ENCODE data around the gene CLPTM1L.
"Not testable (repeated sequence)": the region's sequence is repeated elsewhere in the genome, so short reads cannot be mapped to it uniquely, and the experiment has no call there.

The CLPTM1L gene

DNA sequence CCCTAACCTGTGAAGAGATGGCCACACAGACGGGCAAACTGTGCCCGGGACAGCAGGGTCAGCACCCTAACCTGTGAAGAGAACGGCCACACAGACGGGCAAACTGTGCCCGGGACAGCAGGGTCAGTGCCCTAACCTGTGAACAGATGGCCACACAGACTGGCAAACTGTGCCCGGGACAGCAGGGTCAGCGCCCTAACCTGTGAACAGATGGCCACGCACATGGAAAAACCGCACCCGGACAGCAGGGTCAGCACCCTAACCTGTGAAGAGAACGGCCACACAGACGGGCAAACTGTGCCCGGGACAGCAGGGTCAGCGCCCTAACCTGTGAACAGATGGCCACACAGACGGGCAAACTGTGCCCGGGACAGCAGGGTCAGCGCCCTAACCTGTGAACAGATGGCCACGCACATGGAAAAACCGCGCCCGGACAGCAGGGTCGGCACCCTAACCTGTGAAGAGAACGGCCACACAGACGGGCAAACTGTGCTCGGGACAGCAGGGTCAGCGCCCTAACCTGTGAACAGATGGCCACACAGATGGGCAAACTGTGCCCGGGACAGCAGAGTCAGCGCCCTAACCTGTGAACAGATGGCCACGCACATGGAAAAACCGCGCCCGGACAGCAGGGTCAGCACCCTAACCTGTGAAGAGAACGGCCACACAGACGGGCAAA lies 5.6 kb downstream of the CLPTM1L start:
- not testable (repeated sequence) for DNase-seq (ENCODE audit: low read depth)

DNA sequence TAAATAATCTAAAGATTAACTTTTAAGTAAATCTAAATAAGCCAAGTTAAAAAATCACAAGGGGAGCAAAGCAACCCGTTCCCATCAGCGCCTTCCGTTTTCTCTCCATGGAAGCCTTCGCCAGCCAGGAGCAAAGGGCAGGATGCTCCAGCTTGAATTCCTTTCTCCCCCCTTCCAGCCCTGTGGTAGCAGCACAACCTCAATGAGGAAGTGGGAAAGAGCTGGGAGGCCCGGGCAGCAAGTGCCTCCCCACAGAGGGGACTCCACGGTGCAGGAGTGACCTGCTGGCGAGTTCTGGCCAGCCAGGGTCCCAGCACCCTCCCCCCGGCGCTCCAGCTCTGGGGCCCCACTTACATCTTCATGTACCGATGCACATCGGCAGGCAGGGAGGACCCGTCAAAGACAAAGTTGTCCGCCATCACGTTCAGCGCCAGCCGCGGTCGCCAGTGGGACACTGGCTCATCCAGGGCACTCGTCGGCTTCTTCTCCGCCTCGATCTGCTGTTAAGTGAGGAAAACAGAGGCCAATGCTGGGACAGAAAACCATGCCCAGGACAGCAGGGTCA lies 6.3 kb downstream of the CLPTM1L start:
- no peak for DNase-seq (ENCODE audit: low read depth)

DNA sequence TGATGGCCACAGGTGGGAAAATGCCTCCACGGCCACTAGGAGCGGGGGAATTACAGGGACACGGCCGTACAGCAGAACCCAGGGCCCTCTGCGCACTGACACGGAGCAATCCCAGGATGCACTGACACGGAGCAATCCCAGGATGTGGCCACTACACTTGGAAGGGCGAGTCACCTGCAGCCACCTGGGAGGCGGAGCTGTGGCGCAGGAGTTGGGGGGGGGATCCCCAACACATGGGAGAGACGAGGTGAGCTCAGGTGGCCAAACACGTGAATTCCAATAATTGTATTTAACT lies 6.8 kb downstream of the CLPTM1L start:
- DNase-seq (ENCODE audit: low read depth), result no peak

DNA sequence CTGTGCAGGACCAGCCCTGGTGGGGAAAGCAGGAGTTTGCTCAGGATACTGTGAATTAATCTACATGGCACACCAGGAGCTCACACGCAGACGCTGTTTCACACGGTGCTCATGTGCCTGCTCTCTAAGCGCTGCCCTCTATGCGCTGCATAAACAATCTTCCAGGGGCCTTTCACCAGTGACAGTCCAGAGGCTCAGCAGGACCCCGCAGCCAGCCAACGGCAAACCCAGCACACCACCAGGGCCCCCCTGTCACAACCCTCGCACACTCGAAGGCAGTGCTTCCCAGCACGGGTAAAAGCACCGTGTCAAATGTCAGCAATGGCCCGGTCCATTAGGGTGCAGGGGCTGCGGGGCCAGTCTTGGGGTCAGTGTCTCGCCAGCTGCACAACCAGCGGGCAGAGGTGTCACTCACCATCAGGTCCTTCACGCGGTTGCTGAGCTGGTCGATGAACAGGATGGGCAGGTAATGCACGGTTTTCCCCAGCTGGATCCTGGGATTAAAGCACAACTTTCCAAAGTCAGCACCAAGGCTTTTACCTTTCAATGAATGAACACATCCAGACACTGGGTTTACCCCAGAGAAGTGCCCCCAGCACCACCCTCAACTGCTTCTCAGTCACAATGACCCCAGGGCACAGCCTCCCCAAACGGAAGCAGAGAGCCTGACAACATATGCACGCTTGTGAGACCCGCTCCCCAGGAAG lies 7.3 kb downstream of the CLPTM1L start:
- DNase-seq (ENCODE audit: low read depth), result no peak

DNA sequence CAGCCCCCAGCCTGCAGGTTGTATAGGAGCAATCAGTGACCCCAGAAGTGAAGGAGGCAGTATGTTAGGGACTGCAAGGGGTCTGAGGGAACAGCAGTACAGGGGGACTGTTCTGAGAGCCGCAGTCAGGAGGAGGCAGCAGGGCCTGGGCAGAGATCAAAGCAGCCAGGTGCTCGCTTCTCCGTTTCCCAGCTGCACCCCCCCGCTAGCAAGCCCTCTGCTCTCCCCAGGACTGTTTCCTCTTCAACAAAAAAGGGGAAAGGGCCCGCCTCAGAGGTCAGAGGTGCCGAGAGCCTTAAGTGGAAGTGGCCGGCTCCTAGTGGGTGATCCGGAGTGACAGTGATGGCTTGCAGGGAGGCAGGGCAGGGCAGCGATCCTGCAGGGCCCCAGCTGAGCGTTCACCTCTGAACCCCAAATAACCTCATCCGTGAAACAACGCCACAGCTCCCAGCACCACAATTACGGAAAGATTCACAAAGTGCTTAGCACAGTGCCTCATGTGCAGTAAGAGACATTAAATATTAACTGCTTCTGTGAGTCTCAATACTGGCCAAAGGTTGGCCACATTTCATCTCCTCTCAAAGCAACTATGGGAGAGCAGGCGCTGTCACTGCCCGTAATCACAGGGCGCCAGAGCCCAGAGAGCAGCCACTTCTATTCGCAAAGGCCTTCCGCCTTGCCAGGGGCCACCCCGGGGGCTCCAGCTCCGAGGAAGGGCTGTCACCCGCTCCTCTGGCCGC lies 8.0 kb downstream of the CLPTM1L start:
- DNase-seq (ENCODE audit: low read depth), result no peak

DNA sequence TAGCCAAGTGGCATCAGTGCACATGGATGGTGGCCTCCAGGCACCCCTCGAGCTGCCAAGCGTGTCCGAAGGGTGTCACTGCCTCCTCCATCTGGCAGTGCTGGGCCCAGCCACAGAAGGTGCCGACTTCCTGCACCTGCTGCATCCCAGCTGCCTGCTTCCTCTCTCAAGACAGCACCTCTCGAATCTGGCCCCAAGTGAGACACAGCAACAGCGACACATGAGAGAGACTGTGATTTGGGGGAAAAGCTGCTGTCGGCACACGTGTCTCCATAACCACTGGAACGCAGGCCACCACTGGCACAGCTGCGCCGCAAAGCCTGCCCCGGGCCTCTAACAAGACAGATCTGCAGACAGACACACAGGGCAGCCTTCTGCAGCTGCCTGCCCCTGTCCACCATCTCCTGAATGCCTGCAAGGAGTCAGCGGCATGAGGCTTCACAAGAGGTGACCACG lies 8.8 kb downstream of the CLPTM1L start:
- no peak for DNase-seq (ENCODE audit: low read depth)

DNA sequence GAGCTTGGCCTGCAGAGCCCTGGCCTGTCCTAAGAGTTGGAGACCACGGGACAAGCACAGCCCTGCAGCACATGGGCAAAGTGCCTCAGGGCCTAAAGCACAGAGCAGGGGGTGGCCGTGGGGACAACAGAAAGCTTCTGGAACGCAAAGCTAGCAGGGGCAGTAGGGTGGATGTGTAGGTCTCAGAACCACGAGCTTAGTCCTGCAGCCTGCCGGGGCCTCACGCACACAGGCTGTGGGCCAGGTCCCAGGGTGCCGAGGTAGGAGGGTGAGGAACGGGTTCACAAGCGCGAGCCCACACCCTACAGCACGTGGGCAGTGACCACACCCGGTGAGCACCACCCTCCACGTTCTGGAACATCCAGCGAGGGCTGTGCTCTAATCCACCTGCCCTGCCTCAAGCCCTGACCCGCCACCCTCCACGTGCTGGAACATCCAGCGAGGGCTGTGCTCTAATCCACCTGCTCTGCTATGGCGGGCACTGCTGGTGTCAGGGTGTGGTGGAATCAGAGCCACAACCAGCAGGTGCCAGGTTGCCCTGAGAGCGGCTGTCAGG lies 9.3 kb downstream of the CLPTM1L start:
- DNase-seq (ENCODE audit: low read depth), result no peak

DNA sequence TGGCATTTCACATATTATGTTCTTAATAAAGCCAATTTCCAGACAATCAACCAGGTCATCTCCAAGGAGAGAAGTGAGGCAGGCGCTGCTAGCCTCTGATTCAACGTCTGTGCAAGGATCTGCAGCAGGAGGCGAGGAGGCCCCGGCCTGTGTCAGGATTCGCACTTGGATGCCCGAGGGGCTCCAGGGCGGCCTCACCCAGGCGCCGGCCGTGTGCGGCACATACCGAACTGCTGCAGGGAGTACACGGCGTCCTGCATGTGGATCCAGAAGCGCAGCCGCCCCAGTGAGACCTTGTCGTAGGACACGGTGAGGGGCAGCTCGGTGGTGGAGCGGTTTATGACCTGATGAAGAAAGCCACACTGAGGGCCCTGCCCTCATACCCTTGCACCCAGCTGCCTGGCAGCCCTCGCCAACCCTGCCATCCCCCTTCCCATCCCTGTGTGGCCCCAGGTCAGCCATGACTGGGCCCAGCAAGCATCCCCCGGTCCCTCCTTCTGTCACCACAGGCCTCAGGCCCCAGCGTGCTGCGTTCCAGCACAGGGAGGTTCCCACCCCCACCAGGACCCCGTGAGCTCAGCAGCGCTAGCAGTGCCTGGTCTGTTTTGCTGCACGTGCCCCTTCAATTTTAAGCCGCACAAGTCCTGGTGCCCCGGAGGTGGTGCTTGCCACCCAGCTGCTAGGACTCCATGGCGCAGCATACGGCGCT lies 9.9 kb downstream of the CLPTM1L start:
- DNase-seq (ENCODE audit: low read depth), result no peak

DNA sequence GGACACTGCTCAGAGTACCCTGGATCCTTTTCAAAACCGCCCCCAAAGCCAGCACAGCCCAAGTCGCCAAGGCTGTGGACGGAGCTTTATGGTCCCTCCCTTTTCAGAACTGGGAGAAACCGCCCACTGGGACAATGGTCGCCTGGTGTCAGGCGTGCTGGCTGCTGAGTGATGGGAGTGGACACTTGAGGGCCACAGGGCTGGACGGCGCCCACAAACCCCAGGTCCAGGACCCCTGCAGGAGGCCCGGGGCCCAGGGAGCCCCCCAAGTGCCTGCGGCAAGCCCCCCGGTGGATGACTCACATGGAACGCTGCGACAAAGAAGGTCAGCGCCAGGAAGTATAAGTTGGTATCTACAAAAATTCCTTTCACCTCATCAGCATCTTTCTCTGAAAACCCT lies 10.9 kb downstream of the CLPTM1L start:
- DNase-seq (ENCODE audit: low read depth), result no peak

DNA sequence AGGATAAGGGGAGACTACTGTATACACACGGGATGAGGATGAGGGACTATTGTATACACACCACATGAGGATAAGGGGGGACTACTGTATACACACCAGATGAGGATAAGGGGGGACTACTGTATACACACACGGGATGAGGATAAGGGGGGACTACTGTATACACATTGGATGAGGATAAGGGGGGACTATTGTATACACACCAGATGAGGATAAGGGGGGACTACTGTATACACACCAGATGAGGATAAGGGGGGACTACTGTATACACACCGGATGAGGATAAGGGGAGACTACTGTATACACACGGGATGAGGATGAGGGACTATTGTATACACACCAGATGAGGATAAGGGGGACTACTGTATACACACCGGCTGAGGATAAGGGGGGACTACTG lies 11.6 kb downstream of the CLPTM1L start:
- DNase-seq (ENCODE audit: low read depth), result not testable (repeated sequence)

DNA sequence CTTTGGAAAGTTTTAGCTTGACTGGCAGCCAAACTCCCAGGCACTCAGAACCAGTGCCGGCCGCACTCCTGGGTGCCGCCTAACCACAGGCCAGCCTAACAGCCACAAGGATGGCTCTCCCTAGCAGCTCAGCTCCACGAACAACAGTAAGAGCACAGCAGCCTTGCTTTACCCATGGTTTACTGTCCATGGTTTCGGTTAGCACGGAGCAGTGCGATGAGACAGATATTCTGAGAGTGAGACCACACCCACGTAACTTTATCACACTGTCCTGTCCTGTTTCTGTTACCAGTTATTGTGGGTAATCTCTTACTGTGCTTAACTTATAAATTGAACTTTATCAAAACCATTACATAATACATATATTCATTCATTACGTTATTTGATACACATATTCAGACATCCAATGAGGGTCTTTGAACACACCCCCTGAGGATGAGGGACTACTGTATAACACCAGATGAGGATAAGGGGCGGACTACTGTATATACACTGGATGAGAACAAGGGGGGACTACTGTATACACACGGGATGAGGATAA lies 12.4 kb downstream of the CLPTM1L start:
- no peak for DNase-seq (ENCODE audit: low read depth)

DNA sequence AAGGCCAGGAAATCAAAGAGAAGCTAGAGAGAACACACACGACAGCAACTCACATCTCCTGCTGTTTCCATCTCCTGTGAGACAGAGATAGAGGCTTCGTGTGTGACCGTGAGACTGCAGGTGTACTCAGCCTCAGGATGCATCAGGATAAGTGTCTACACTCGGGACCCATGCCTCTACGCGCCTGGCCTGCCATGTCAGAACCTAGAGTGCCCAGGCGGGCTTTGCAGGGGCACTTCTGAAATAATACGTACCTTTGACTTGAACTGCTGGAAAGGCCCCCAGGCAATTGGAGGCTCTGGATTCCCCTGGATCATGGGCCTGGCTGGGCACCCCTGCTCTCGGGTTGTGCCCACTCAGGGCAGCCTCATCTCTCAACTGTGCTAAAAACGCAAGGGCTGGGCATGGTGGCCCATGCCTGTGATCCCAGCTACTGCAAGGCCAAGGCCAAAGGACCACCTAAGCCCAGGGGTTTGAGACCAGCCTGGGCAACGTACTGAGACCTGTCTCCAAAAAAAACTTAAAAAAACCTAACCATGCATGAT lies 13.0 kb downstream of the CLPTM1L start:
- DNase-seq (ENCODE audit: low read depth), result no peak

DNA sequence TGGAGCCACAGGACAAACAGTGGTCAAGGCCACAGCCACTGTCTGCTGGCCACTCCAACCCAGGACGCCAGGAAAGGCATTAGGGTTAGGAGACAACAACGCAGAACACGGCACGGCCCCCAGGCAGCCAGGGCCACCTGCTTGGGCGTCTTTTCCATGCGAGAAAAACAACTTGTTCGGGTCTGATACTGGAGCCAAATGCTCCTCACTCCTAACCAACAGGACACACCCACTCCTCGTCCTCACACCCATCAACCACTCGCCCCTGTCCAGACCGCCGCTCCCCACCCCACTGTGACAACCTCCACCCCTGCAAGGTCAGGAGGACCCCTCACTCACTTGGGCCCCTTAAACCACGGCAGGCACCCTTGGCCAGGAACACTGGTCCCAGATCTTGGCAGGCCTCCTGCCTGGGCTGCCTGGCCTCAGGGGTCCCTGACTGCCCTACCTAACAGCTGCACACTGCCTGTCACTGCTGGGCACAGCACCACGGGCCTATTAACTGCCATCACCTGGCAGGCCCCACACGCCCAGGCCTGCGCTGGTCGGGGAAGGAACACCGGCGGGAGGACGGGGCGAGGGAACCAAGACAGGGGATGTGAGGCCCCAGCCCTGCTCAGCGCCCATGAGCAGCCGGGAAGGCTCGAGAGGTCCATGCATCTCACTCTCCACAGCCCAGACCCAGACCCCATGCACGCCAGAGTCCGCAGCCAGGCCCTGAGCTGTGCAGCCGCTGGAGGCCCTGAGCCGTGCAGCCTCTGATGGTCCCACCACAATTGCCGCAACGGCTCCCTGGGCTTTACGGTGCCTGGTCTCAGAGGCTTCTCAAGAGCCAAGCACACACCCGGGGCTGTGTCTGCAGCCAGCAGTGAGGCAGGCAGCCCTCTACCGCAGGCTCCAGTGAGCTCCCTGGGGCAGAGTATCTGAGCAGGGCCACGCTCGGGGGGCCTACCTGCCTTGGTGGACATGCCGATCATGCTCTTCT lies 13.8 kb downstream of the CLPTM1L start:
- DNase-seq (ENCODE audit: low read depth), result no peak

DNA sequence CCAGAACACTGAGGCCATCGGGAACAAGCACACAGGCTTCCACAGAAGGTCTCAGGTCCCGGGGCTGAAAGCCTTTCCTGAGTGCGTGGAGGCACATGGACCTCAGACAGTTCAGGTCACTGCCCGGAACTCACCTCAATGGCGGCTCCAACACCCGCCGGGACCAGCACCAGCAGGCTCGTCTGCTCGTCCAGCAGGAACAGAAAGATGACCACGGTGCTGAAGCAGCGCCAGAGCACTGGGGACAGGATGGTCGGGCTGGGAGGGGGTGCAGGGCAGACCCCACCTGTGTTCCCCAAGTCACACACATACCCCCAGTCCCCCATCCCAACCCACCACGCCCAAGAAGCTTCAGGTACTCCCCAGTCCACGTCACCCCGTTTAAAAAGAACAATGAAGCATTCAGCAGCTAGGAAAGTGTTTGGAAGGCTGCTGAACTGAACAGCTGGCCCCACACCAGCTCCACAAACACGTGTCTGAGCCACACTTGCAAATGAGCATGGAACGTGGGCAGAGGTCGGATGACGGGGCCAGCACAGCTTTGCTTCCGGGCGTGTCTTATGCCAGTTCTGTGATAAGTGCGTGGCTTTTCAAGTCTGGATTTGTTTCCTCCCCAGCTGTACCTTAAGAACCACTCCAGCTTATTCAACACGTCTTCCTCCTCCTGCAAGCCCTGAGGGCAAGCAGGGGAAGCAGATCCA lies 14.6 kb downstream of the CLPTM1L start:
- DNase-seq (ENCODE audit: low read depth), result no peak

DNA sequence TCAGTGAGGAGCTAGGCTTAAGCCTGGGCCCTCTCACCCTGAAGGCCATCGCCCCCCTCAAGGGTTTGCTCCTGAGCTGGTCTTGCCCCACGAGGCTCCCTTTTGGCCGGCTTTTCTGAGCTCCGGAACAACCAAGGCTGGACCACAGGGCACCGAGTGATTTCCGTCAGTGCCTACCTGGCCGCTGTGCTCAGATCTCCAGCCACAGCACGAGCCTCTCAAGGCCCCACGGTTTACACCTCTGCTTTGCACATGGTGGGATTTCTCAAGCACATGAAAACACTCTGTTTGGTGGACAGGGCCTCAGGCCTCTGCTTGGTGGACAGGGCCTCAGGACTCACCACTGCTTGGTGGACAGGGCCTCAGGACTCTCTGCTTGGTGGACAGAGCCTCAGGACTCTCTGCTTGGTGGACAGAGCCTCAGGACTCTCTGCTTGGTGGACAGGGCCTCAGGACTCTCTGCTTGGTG lies 15.8 kb downstream of the CLPTM1L start:
- DNase-seq (ENCODE audit: low read depth), result no peak

DNA sequence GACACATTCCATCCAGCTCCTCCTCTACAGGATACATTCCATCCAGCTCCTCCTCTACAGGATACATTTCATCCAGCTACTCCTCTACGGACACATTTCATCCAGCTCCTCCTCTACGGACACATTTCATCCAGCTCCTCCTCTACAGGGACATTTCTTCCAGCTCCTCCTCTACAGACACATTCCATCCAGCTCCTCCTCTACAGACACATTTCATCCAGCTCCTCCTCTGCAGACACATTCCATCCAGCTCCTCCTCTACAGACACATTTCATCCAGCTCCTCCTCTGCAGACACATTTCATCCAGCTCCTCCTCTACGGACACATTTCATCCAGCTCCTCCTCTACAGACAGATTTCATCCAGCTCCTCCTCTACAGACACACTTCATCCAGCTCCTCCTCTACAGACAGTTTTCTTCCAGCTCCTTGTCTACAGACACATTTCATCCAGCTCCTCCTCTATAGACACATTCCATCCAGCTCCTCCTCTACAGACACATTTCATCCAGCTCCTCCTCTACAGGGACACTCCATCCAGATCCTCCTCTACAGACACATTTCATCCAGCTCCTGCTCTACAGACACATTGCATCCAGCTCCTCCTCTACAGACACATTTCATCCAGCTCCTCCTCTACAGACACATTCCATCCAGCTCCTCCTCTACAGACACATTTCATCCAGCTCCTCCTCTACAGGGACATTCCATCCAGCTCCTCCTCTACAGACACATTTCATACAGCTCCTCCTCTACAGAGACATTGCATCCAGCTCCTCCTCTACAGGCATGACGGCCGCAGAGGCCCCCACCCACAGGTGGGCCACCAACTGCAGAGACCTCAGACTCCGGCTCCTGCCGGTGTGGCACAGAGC lies 16.4 kb downstream of the CLPTM1L start:
- not testable (repeated sequence) for DNase-seq (ENCODE audit: low read depth)

DNA sequence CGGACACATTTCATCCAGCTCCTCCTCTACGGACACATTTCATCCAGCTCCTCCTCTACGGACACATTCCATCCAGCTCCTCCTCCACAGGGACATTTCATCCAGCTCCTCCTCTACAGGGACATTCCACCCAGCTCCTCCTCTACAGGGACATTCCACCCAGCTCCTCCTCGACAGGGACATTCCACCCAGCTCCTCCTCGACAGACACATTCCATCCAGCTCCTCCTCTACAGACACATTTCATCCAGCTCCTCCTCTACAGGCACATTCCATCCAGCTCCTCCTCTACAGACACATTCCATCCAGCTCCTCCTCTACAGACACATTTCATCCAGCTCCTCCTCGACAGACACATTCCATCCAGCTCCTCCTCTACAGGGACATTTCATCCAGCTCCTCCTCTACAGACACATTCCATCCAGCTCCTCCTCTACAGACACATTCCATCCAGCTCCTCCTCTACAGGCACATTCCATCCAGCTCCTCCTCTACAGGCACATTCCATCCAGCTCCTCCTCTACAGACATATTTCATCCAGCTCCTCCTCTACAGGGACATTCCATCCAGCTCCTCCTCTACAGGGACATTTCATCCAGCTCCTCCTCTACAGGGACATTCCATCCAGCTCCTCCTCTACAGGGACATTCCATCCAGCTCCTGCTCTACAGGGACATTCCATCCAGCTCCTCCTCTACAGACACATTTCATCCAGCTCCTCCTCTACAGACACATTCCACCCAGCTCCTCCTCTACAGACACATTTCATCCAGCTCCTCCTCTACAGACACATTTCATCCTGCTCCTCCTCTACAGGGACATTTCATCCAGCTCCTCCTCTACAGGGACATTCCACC lies 17.8 kb downstream of the CLPTM1L start:
- not testable (repeated sequence) for DNase-seq (ENCODE audit: low read depth)

DNA sequence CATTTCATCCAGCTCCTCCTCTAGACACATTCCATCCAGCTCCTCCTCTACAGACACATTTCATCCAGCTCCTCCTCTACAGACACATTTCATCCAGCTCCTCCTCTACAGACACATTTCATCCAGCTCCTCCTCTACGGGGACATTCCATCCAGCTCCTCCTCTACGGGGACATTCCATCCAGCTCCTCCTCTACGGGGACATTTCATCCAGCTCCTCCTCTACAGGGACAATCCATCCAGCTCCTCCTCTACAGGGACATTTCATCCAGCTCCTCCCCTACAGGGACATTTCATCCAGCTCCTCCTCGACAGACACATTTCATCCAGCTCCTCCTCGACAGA lies 18.4 kb downstream of the CLPTM1L start:
- not testable (repeated sequence) for DNase-seq (ENCODE audit: low read depth)

Measured in activated T-cell treated with anti-CD3 and anti-CD28 coated beads for 48 hours (primary cell).